ENCODE results near the gene DRC1. TPM values are rescaled to one million over a fixed set of nuclear protein-coding genes. Genes with fewer than 3 reads are reported as not detected.

Gene DRC1
- total RNA-seq, 2 donors from 2014 or later = 0.17 TPM; not detected in 1

DNA sequence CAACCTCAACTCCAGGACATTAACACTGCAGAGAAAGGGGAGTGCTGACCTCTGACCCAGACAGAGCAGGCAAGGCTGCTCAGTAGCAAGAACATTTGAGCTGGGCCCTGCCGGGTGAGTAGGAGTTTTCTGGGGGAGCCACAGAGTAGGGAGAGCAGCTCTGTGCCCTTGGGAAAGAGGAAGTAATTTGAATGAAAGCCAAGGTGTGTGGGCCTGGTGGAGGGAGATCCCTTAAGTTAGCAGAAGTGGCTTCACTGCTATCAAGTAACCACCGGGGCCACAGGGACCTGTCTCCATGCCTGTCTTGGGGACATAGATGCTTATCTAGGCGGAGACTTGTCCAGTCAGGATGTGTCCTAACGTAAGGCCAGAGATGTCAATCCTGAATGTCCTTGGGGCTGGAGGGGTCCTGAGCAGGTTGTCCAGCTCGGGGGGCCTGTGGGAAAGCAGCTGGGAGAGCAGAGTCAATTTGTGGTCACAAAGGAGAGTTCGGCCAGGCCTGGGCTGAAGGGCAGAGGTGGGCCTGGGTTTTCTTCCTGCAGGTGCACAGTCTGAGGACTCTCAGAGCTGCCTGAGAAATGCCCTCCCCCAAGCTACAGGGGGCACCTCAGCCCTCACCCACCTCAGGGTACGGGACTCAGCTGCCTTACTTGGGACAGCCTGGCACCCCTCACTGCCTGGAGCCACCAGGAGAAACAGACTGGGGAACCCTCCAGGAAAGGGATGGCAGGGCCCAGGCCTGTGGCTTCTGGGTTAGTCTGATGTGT is 91.2 kb downstream of the DRC1 start:
- Mint-ChIP-seq H3K9me3 (no peaks in the 10 kb centered on the region), H3K27ac (no peak overlapping the region), H3K36me3 (ENCODE audit: insufficient read depth in 2 of 2) (no peaks in the 10 kb centered on the region), H3K4me3 (no peak overlapping the region), H3K4me1 (ENCODE audit: low read depth) (peaks cover 8% of the 10 kb centered on the region), H3K27me3 (ENCODE audit: low read depth) (no peaks in the 10 kb centered on the region)
- no peak for ATAC-seq (replicated peaks in 1 of 2)
- no peak for DNase-seq

DNA sequence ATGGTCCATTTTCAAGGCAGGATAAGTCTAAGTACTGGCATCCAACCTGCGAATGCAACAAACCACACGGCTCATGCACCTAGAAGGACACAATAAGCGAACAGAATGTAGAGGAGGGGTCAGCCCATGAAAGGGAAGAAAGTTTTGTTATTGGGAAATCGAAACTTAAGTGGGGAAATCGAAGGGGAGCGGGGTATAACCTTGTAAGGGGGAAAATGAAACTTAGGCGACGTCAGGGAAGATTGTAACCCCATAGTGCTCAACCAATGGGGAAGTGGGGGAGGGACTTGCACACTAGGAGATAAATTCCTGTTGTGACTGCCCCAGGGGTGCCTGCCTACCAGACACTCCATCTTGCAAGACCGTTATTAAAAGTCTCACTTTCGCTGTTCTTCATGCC is 91.8 kb downstream of the DRC1 start:
- ATAC-seq (replicated peaks in 1 of 2) = peak in 1 of 2 donors; percentile 70
- no peak for DNase-seq
- H3K4me3 Mint-ChIP-seq = no peak overlapping the region

DNA sequence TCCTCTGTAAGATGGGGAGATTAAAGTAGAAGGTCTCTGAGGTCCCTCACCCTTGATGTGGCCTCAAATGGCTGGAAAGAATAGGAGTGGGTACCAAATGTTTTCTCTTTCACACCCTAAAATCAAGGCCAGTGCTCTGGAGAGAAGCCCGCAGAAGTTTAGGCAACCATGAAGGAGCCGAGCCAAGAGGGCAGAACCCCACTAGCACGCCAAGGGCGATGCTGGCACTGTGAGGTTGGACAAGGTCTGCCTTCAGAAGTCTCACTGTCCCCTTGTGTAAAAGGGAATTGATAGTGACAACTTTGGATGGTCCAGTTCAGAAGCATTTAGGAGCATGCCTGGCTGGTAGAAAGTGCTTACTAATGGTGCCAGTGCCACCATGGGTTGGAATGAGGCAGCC is 92.5 kb downstream of the DRC1 start:
- DNase-seq = no peak
- Mint-ChIP-seq H3K36me3 (ENCODE audit: insufficient read depth in 2 of 2) (no peaks in the 10 kb centered on the region), H3K4me1 (ENCODE audit: low read depth) (peaks cover 8% of the 10 kb centered on the region), H3K9me3 (no peaks in the 10 kb centered on the region), H3K27me3 (ENCODE audit: low read depth) (no peaks in the 10 kb centered on the region), H3K4me3 (no peak overlapping the region), H3K27ac (no peak overlapping the region)
- ATAC-seq (replicated peaks in 1 of 2) = no peak

More for the DNA sequence above, 91.8 kb downstream of the DRC1 start:
- no peak overlapping the region for H3K27ac Mint-ChIP-seq
- H3K9me3 Mint-ChIP-seq = no peaks in the 10 kb centered on the region
- H3K4me1 Mint-ChIP-seq (ENCODE audit: low read depth) = peaks cover 8% of the 10 kb centered on the region
- H3K36me3 Mint-ChIP-seq (ENCODE audit: insufficient read depth in 2 of 2) = no peaks in the 10 kb centered on the region
- H3K27me3 Mint-ChIP-seq (ENCODE audit: low read depth) = no peaks in the 10 kb centered on the region

DNA sequence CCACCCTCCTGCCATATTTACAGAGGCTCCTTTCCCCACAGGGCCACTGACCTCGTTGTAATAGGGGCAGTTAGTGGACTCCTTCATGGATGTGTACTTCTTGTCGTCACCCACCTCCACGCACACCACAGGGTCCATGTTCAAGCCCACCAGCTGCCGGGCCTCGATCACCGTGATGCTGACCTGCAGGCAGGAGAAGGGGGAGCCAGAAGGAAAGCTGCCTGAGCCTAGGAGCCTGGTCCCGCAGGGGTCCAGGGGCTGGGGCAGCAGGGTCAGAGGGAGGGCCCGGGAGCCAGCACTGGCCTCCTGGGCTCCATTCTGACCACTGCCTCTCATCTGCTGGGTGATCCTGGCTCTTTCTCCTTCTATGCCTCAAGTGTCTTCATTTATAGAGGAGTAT is 93.2 kb downstream of the DRC1 start:
- H3K27ac Mint-ChIP-seq = no peak overlapping the region
- no peaks in the 10 kb centered on the region for H3K36me3 Mint-ChIP-seq (ENCODE audit: insufficient read depth in 2 of 2)
- H3K9me3 Mint-ChIP-seq = no peaks in the 10 kb centered on the region
- H3K4me1 Mint-ChIP-seq (ENCODE audit: low read depth) = peaks cover 8% of the 10 kb centered on the region
- ATAC-seq (replicated peaks in 1 of 2) (no peak), DNase-seq (no peak)
- no peak overlapping the region for H3K4me3 Mint-ChIP-seq
- no peaks in the 10 kb centered on the region for H3K27me3 Mint-ChIP-seq (ENCODE audit: low read depth)

DNA sequence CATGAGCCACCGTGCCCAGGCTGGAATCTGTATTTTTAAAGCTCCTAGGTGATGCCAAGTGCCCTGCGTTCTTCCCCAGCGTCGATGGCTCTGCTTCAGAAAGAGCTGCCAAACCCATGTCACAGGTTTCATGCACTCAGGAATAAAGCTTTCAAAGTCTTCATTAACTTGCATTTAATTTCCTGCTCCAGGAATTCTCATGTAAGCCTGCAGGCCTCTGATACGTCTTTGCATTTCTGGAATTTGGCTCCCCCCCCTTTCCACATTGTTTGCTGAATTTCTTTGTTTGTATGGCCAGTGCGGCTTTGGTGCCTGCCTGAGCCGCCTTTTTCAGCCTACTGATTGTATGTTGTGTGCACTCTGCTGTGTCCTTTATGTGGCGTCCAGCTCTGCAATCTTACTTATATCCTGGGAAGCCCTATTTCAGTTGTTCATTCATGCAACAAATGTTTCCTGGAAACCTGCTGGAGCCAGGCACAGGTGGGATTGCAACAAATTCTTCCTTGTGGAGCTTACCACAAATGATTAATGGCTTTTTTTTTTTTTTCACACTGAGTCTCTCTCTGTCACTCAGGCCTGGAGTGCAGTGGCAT is 94.1 kb downstream of the DRC1 start:
- no peak overlapping the region for H3K27ac Mint-ChIP-seq
- H3K4me1 Mint-ChIP-seq (ENCODE audit: low read depth) = peaks cover 8% of the 10 kb centered on the region
- DNase-seq (no peak), ATAC-seq (replicated peaks in 1 of 2) (no peak)
- no peaks in the 10 kb centered on the region for H3K36me3 Mint-ChIP-seq (ENCODE audit: insufficient read depth in 2 of 2)
- H3K27me3 Mint-ChIP-seq (ENCODE audit: low read depth) = no peaks in the 10 kb centered on the region
- no peak overlapping the region for H3K4me3 Mint-ChIP-seq
- H3K9me3 Mint-ChIP-seq = no peaks in the 10 kb centered on the region

DNA sequence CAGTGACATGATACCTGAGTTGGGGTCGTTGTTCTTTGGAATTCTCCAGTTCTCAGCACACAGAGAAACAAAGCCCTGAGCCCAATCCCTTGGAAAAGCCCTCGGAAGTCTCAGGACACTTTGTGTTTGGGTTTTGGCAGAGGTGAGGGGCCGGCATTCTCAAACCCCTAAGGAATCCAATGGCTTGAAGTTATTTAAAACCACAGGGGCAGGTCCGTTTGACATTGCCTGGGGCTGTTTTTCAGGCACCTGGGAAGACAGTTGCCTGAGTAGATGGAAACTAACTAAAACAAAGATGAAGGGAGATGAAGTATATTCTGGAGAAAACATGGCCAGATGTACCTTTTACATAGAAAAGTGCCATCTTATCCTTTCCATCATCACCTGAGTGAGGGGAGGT is 98.7 kb downstream of the DRC1 start:
- Mint-ChIP-seq H3K4me1 (ENCODE audit: low read depth) (peaks cover 11% of the 10 kb centered on the region), H3K4me3 (no peak overlapping the region), H3K27ac (no peak overlapping the region), H3K27me3 (ENCODE audit: low read depth) (no peaks in the 10 kb centered on the region), H3K36me3 (ENCODE audit: insufficient read depth in 2 of 2) (no peaks in the 10 kb centered on the region), H3K9me3 (no peaks in the 10 kb centered on the region)
- ATAC-seq (replicated peaks in 1 of 2) = no peak
- DNase-seq = no peak

DNA sequence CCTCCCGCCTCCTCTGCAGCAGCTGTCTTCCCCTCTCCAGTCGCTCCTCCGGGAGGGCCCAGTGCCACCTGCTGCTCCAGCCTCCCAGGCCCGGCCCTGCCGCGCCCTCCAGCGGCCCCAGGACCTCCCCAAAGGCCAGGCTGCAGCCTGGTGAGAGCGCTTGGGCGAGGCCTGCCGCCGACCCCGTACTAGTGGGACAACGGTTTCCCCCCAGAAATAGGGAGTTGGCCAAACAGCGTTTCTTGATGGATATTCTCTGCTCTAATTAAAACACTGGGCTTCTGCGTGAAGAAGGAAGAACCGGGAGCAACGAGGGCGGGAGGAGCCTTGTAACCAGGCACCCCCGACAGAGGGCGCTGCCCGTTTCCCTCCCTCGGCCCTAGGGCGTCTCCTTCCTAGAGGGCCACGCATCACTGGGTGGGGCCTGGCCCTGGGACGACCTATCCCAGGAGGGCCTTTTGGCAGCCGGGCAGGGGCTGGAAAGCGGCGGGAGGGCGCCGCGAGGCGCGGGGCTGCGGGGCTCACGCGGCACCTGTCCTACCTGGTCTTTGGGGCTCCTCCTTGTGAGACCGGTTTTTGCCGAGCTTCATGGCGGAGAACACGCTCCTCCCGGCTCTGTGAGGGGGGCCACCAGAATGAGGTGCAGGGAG is 101.6 kb downstream of the DRC1 start:
- peak overlapping the region; percentile 49 for H3K27ac Mint-ChIP-seq
- H3K4me3 Mint-ChIP-seq = peak overlapping the region; percentile 82 to 86
- no peaks in the 10 kb centered on the region for H3K9me3 Mint-ChIP-seq
- peak; percentile 99 for ATAC-seq (replicated peaks in 1 of 2)
- H3K27me3 Mint-ChIP-seq (ENCODE audit: low read depth) = no peaks in the 10 kb centered on the region
- no peaks in the 10 kb centered on the region for H3K36me3 Mint-ChIP-seq (ENCODE audit: insufficient read depth in 2 of 2)
- DNase-seq = peak; percentile 92
- H3K4me1 Mint-ChIP-seq (ENCODE audit: low read depth) = peaks cover 11% of the 10 kb centered on the region

DNA sequence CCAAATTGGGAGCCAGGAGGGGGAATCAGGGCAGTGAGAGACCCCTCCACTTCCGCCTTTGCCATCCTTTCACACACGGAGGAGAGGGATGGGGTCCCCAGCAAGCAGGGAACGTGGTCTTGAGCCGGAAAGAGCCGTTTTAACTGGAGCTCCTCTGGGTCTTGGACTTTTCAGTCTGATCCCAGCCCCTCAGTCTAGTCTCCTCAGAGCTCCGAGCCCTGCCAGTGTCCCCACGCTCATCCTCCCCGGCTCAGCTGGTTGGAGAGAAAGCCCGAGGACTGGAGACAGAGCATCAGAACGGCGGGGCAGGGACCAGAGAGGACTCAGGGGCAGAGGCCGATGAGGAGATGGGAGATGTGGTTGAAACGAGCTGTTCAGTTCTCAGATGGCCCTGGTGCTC is 102.3 kb downstream of the DRC1 start:
- Mint-ChIP-seq H3K4me3 (peak overlapping the region; percentile 82 to 86), H3K36me3 (ENCODE audit: insufficient read depth in 2 of 2) (no peaks in the 10 kb centered on the region), H3K27me3 (ENCODE audit: low read depth) (no peaks in the 10 kb centered on the region), H3K4me1 (ENCODE audit: low read depth) (peaks cover 11% of the 10 kb centered on the region), H3K27ac (no peak overlapping the region), H3K9me3 (no peaks in the 10 kb centered on the region)
- no peak for DNase-seq
- no peak for ATAC-seq (replicated peaks in 1 of 2)

DNA sequence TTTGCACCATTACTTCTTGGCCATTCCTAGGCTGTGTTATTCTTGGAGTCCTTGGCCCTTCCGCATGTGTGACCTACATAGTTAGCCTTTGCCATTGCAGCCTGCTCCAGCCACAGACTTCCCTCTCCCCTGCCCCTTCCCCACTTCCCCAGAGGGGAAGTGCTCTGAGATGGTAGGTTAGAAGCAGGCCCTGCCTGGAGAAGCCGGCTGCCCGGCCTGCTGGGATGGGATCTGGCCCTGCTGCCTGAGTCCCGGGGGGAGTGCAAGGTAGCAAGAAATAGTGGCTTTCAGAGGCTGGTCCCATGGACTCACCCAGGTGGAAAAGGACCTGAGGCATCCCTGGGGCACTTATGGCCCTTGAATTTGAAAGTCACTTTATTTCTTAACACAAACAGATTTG is 104.6 kb downstream of the DRC1 start:
- Mint-ChIP-seq H3K4me3 (no peak overlapping the region), H3K27ac (no peak overlapping the region), H3K36me3 (ENCODE audit: insufficient read depth in 2 of 2) (no peaks in the 10 kb centered on the region), H3K27me3 (ENCODE audit: low read depth) (no peaks in the 10 kb centered on the region), H3K9me3 (no peaks in the 10 kb centered on the region), H3K4me1 (ENCODE audit: low read depth) (peaks cover 11% of the 10 kb centered on the region)
- DNase-seq = no peak
- ATAC-seq (replicated peaks in 1 of 2) = no peak

Other genes starting within 250 kb of the DRC1 start
- 1 to 10 TPM; 1.4 to 1.9 TPM for gene GAREM2, start 228.8 kb upstream of the DRC1 start, total RNA-seq
- gene HADHA, start 157.3 kb upstream of the DRC1 start, total RNA-seq = 100 to 1,000 TPM; 108 TPM
- 10 to 100 TPM; 79.7 to 89.0 TPM for gene HADHB, start 157.0 kb upstream of the DRC1 start, total RNA-seq
- gene SELENOI, start 55.8 kb upstream of the DRC1 start, total RNA-seq = 10 to 100 TPM; 35.0 to 38.9 TPM
- 1 to 10 TPM; 2.4 to 4.8 TPM for gene ADGRF3, start 55.1 kb upstream of the DRC1 start, total RNA-seq
- 1 to 10 TPM; 1.6 to 4.7 TPM for gene OTOF, start 76.2 kb downstream of the DRC1 start, total RNA-seq
- not detected for gene CIB4, start 239.4 kb downstream of the DRC1 start, total RNA-seq

Measured in activated T-cell treated with anti-CD3 and anti-CD28 coated beads, Interleukin-2, amount 50 U/mL, for 72 hours (primary cell).